ENCODE data around the gene MIF4GD.
A peak's percentile ranks its signal among the peaks of the same experiment; 100 is the strongest.

MIF4GD gene

DNA sequence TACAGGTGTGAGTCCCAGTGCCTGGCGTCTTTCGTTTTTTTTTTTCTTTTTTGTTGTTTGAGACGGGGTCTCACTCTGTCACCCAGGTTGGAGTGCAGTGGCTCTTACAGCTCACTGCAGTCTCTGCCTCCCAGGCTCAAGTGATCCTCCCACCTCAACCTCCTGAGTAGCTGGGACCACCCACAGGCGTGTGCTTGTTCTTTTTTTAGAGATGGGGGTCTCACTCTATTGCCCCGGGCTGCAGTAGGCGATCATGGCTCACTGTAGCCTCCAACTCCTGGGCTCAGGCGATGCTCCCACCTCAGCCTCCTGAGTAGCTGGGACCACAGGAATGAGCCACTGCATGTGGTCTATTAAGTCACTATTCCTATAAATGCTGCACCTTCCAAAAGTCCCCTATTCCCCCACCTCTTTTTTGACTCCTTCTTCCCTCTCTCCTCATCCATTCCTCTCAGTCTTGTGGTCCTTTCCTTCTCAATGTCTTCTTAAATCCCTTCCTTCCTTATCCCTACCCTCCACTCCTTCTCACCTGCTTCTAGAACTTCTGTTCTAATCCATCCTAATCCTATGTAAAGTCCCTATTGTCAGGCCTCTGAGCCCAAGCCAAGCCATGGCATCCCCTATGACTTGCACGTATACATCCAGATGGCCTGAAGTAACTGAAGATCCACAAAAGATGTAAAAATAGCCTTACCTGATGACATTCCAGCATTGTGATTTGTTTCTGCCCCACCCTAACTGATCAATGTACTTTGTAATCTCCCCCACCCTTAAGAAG is 18.8 kb downstream of the MIF4GD start:
- Histone ChIP-seq H3K27ac (no peak overlapping the region), H3K4me3 (ENCODE audit: low read depth, low read length) (no peak overlapping the region), H3K27me3 (ENCODE audit: insufficient read depth, low read depth, severe bottlenecking) (no peaks in the 10 kb centered on the region), H3K36me3 (no peaks in the 10 kb centered on the region), H3K9me3 (ENCODE audit: severe bottlenecking) (no peaks in the 10 kb centered on the region)
- peak; percentile 57 for DNase-seq
- TF ChIP-seq, protein P1, sequence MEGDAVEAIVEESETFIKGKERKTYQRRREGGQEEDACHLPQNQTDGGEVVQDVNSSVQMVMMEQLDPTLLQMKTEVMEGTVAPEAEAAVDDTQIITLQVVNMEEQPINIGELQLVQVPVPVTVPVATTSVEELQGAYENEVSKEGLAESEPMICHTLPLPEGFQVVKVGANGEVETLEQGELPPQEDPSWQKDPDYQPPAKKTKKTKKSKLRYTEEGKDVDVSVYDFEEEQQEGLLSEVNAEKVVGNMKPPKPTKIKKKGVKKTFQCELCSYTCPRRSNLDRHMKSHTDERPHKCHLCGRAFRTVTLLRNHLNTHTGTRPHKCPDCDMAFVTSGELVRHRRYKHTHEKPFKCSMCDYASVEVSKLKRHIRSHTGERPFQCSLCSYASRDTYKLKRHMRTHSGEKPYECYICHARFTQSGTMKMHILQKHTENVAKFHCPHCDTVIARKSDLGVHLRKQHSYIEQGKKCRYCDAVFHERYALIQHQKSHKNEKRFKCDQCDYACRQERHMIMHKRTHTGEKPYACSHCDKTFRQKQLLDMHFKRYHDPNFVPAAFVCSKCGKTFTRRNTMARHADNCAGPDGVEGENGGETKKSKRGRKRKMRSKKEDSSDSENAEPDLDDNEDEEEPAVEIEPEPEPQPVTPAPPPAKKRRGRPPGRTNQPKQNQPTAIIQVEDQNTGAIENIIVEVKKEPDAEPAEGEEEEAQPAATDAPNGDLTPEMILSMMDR (IDR thresholded peaks at IDR 0.05; ENCODE audit: low read depth, low read length): no peak

DNA sequence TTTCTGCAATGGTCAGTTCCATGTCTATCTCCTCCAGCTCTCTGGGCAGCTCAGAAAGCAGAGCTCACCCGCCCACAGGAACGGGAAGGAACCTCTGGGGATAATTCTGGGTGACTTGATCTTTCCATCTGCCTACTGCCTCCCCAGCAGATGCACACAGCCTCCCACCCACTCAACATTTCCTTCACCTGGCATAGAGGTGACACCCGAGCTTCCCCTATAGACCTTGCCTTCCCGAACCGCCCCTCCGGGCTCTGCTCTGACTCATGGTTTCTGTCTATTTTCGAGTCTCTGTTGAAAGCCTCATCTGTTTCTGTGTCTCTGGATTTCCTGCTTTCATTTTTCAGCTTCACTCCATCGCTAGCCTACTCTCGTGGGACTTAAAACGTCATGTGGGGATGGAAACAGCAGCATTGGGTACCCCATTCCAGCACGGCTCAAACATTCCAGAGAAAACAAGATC is 21.0 kb downstream of the MIF4GD start:
- TF ChIP-seq, protein P1 (IDR thresholded peaks at IDR 0.05; ENCODE audit: low read depth, low read length): no peak
- no peak overlapping the region for H3K27ac ChIP-seq
- H3K4me3 ChIP-seq (ENCODE audit: low read depth, low read length): no peak overlapping the region
- DNase-seq: no peak
- peaks cover 16% of the 10 kb centered on the region for H3K36me3 ChIP-seq
- H3K27me3 ChIP-seq (ENCODE audit: insufficient read depth, low read depth, severe bottlenecking): no peaks in the 10 kb centered on the region
- no peaks in the 10 kb centered on the region for H3K9me3 ChIP-seq (ENCODE audit: severe bottlenecking)

DNA sequence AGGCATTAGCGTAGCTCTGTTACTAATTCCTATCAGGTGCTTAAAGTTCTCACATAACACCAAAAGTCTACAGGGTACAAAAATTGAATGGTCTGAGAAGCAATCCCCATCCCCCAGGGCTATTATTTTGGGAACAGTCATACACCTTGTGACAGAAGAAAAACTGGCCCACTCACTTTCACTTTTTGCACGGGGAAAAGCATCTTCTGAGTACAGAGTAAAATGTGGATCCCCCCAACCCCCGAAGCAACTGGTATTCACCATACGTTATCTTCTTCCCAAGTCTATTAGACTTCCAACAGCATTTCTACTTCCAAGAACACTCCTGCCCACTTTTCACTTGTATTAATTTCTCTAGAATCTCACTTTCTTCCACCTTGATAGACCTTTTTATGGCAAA is 21.5 kb downstream of the MIF4GD start:
- DNase-seq: no peak
- Histone ChIP-seq H3K36me3 (peaks cover 21% of the 10 kb centered on the region), H3K27me3 (ENCODE audit: insufficient read depth, low read depth, severe bottlenecking) (no peaks in the 10 kb centered on the region), H3K9me3 (ENCODE audit: severe bottlenecking) (no peaks in the 10 kb centered on the region), H3K27ac (no peak overlapping the region), H3K4me3 (ENCODE audit: low read depth, low read length) (no peak overlapping the region)
- TF ChIP-seq, protein P1 (IDR thresholded peaks at IDR 0.05; ENCODE audit: low read depth, low read length): no peak

DNA sequence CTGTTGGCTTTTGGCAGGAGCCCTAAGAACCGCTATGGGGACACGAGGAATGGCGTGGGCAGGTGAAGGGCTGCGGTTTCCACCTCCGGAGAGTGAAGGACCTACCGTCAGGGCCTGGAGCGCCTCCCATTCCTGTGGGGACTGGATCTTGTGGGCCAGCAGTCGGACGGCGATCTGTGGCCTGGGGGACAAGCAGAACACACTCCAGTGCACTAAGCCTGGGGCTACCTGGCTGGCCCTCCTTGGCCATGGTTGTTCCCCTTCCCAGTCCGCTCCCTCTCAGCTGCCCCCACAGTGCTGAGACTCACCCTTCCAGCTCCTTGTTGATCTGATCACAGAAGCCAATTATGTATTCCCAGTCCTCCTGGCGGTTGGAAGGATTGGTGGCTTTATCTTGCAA is 24.6 kb downstream of the MIF4GD start:
- H3K36me3 ChIP-seq: peaks cover 52% of the 10 kb centered on the region
- H3K27ac ChIP-seq: no peak overlapping the region
- no peaks in the 10 kb centered on the region for H3K9me3 ChIP-seq (ENCODE audit: severe bottlenecking)
- no peak overlapping the region for H3K4me3 ChIP-seq (ENCODE audit: low read depth, low read length)
- H3K27me3 ChIP-seq (ENCODE audit: insufficient read depth, low read depth, severe bottlenecking): no peaks in the 10 kb centered on the region
- DNase-seq: no peak
- TF ChIP-seq, protein P1 (IDR thresholded peaks at IDR 0.05; ENCODE audit: low read depth, low read length): no peak

DNA sequence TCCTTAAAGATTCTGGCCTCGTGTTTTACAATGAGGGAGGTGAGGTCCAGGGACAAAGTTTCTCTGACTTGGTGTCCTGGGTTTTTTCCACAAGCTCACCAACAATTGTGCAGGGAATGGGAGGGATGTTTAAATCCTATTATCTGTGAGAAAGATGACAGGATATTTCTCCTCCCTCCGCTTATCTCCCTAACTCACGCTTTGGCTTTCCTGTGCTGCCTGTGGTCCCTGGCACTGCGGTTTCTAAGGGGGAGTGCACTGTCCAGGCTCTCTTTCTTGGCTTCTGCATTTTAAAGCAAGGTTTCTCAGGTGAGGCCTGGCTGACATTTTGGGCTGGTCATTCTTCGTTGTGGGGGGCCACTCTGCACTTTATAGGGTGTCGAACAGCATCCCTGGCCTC is 26.0 kb downstream of the MIF4GD start:
- H3K27ac ChIP-seq: no peak overlapping the region
- H3K27me3 ChIP-seq (ENCODE audit: insufficient read depth, low read depth, severe bottlenecking): no peaks in the 10 kb centered on the region
- TF ChIP-seq, protein P1 (IDR thresholded peaks at IDR 0.05; ENCODE audit: low read depth, low read length): no peak
- H3K4me3 ChIP-seq (ENCODE audit: low read depth, low read length): no peak overlapping the region
- H3K9me3 ChIP-seq (ENCODE audit: severe bottlenecking): no peaks in the 10 kb centered on the region
- H3K36me3 ChIP-seq: peaks cover 63% of the 10 kb centered on the region
- no peak for DNase-seq
